Fibroblast of lung (primary cell): ENCODE measurements around the gene SHC1.

Source experiments
- EZH2 ChIP-seq: IDR thresholded peaks from 2 replicates; pipeline ENCODE4 v1.5.1; 2012; ENCODE audit warnings: low read length, control low read depth, mild to moderate bottlenecking; ENCODE audit errors: missing control alignments
- TF ChIP-seq, protein P1 (sequence below), 2 donors: IDR thresholded peaks in 1 of 2; conservative IDR thresholded peaks in 1 of 2; 1 replicate in 1 of 2; 2 replicates in 1 of 2; pipeline ENCODE4 v1.5.1; 2011 to 2012; ENCODE audit warnings: low read length in 2 of 2, control low read depth in 1 of 2, inconsistent platforms in 1 of 2, low read depth in 1 of 2, mild to moderate bottlenecking in 1 of 2

DNA sequence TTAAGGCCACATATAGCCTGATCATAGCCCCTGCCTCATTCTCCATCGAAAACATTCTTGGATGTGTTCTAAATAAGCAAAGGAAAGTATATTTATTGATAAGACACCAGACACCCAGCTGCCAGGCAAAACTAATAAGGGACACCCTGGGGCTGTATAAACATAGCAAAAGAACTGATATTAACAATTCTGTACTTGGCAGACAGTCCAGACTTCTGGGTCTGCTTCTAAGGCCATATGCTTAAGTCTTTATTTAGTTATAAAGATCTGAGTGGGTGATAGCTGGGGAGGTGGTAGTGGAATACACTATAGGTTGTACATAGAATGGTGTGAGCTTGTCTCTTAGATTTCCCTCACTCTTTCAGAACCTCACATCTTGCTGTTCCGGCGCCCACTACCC is 7.8 kb upstream of the SHC1 start:
- TF ChIP-seq, protein P1, sequence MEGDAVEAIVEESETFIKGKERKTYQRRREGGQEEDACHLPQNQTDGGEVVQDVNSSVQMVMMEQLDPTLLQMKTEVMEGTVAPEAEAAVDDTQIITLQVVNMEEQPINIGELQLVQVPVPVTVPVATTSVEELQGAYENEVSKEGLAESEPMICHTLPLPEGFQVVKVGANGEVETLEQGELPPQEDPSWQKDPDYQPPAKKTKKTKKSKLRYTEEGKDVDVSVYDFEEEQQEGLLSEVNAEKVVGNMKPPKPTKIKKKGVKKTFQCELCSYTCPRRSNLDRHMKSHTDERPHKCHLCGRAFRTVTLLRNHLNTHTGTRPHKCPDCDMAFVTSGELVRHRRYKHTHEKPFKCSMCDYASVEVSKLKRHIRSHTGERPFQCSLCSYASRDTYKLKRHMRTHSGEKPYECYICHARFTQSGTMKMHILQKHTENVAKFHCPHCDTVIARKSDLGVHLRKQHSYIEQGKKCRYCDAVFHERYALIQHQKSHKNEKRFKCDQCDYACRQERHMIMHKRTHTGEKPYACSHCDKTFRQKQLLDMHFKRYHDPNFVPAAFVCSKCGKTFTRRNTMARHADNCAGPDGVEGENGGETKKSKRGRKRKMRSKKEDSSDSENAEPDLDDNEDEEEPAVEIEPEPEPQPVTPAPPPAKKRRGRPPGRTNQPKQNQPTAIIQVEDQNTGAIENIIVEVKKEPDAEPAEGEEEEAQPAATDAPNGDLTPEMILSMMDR (conservative IDR thresholded peaks at IDR 0.05 in 1 of 2, IDR thresholded peaks at IDR 0.05 in 1 of 2; ENCODE audit: low read depth in 1 of 2, low read length in 2 of 2): no peak
- TF ChIP-seq EZH2: no peak
